22Rv1 (cell line): ENCODE data around the gene NOP53.

Source experiments
- H3K27ac ChIP-seq: fragments of 450-650 bp; 2 replicates; pipeline ENCODE4 v1.5.1; 2017
- CTCF ChIP-seq: fragments of 450-650 bp; IDR thresholded peaks from 2 replicates; pipeline ENCODE4 v1.5.1; 2017; ENCODE audit warnings: mild to moderate bottlenecking
- ZFX ChIP-seq: fragments of 450-650 bp; IDR thresholded peaks from 2 replicates; pipeline ENCODE4 v1.6.1; 2017; ENCODE audit warnings: antibody characterized with exemption, borderline replicate concordance

NOP53 gene

GRCh38 chr19:47750752-47751151 is 5.4 kb downstream of the NOP53 start:
- TF ChIP-seq ZFX (no peak), CTCF (no peak)
- H3K27ac ChIP-seq, result no peak overlapping the region

GRCh38 chr19:47752440-47753211 is 7.3 kb downstream of the NOP53 start:
- TF ChIP-seq ZFX (no peak), CTCF (no peak)
- H3K27ac ChIP-seq, result no peak overlapping the region

GRCh38 chr19:47754206-47755064 is 9.1 kb downstream of the NOP53 start:
- no peak overlapping the region for H3K27ac ChIP-seq
- TF ChIP-seq CTCF, result no peak
- no peak for TF ChIP-seq ZFX

- H3K27ac ChIP-seq, result no peak overlapping the region
- TF ChIP-seq ZFX, result no peak
- no peak for TF ChIP-seq CTCF
Observed at GRCh38 chr19:47755065-47755761, 9.9 kb downstream of the NOP53 start.

GRCh38 chr19:47755762-47756626 is 10.6 kb downstream of the NOP53 start:
- no peak overlapping the region for H3K27ac ChIP-seq
- no peak for TF ChIP-seq CTCF
- no peak for TF ChIP-seq ZFX

GRCh38 chr19:47756627-47756929 is 11.2 kb downstream of the NOP53 start:
- no peak overlapping the region for H3K27ac ChIP-seq
- TF ChIP-seq CTCF (no peak), ZFX (no peak)
